ENCODE data around the gene PHETA1. TPM values are rescaled to one million over a fixed set of nuclear protein-coding genes. Genes with fewer than 3 reads are reported as not detected.

Gene PHETA1
- total and polyA plus RNA-seq, 2 of the 13 experiments (the other 11 are each of a cell fraction or from before 2014, with no cell fraction given) = 11.3 to 20.8 TPM

DNA sequence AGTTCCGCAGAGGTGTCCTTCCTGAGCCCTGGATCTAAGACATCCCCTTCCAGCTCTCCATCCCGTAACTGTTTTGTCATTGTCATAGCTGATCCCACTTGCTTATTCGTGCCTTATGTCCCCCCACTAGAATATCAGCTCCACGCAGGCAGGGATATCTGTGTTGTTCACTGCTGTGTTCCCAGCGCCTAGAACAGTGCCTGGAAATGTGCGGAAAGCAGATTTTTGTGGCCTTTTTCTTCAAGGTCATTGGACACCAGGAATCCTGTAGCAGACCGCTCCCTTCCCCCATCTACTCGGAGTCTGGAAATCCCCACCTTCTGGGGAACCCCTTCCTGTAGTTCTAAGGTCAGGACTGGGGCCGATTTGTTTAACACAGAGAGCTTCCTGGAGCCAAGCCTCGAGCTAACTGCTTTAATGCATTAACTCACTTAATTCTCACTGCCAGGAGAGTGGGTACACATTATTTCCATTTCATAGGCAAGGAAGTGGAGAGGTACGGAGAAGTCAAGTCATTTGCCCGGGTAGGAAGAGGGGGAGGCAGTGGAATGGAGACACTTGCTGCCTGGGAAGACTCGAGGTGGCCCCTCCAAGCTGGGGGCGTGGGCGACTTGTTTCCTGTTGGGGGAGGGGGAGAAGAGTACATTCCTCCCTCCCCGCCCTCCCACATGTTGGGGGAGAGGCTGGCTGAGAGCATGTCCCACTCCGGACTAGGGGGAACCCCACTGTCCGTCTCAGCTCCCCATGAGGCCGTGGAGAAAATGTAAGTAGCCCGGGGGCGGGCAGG lies 35.7 kb upstream of the PHETA1 start:
- peaks cover 24% of the 10 kb centered on the region for H4K20me1 ChIP-seq (ENCODE audit: insufficient read depth, low read length)
- intact Hi-C loops (cut with micrococcal nuclease; ENCODE audit: unreplicated experiment) (loop anchor here (2.0 kb wide), 1 partner anchor 46 kb away; no protein-coding TSS in a partner anchor), in situ Hi-C loops (cut with HindIII; ENCODE audit: extremely low pct_ligation_motif_present, low pct_unique_long_range_greater_than_20kb) (no loop called here)
- H3K4me1 ChIP-seq (ENCODE audit: insufficient read depth, low read length) = peaks cover 66% of the 10 kb centered on the region
- 0 out of 5 replicates have a peak, but pooled peaks cover 0 to 5% of the 10 kb centered on the region in 2 experiments for H3K36me3 ChIP-seq (replicated peaks in 1 of 2; ENCODE audit: control insufficient read depth in 1 of 2, insufficient read depth in 2 of 2, low read length in 2 of 2)
- CTCF ChIA-PET (ENCODE audit: low intra/inter-chr PET ratio, low total read pairs) = interaction anchor here (1.4 kb wide), 1 partner anchor 8 kb away, joined by 4 read pairs; no protein-coding TSS in a partner anchor
- DNase-seq (ENCODE audit: low spot score) = peak; percentile 33
- H3K27ac ChIP-seq (ENCODE audit: extremely low read length, insufficient read depth, low read length) = peak overlapping the region; percentile 68
- peak; percentile 68 for FAIRE-seq
- H3K9me3 ChIP-seq (ENCODE audit: low read length) = no peaks in the 10 kb centered on the region
- peaks cover 28% of the 10 kb centered on the region for H3K79me2 ChIP-seq (ENCODE audit: insufficient read depth, low read length)
- H3K4me2 ChIP-seq (ENCODE audit: low read depth, low read length) = peak overlapping the region; percentile 94
- peak overlapping the region; percentile 73 for H3K9ac ChIP-seq (ENCODE audit: insufficient read depth, low read depth, low read length)
- WGBS (ENCODE audit: low lambda C conversion rate) = 9% methylated on average over 15 of the region's 21 CpGs
- no peaks in the 10 kb centered on the region; a peak in 2 of 5 replicates for H3K27me3 ChIP-seq (ENCODE audit: control insufficient read depth in 1 of 2, insufficient read depth in 2 of 2, low read length in 2 of 2)
- ATAC-seq = peak; percentile 16
- H3K4me3 ChIP-seq (replicated peaks in 1 of 3; ENCODE audit: insufficient read depth in 1 of 3, low read depth in 2 of 3, low read length in 3 of 3) = peak overlapping the region; percentile 85 to 92 (median 85)
- H2AFZ ChIP-seq (ENCODE audit: low read length) = no peak overlapping the region
- TSS peak; percentile 92 for BruUV-seq (replicated peaks)
- POLR2A ChIA-PET = interaction anchor here (0.8 to 3.1 kb wide), 8 partner anchors 8 to 42 kb away, joined by 3 to 21 read pairs (median 4); partner anchors contain the start of gene PHETA1
- TF ChIP-seq ZNF589 (CRISPR knock-in tag; conservative IDR thresholded peaks at IDR 0.05) = no peak
- peak; percentile 19; the same call in 1 of the 2 replicates for TF ChIP-seq ZNF350 (CRISPR knock-in tag; IDR thresholded peaks at IDR 0.05; ENCODE audit: borderline replicate concordance, low read depth)
- 0 out of 2 replicates have a peak, but pooled peaks have one; percentile 21 for TF ChIP-seq ZNF235 (CRISPR knock-in tag; IDR thresholded peaks at IDR 0.05; ENCODE audit: borderline replicate concordance)
- 0 out of 2 replicates have a peak, but pooled peaks have one; percentile 22 for TF ChIP-seq ZNF33B (CRISPR knock-in tag; IDR thresholded peaks at IDR 0.05)
- no peak for TF ChIP-seq ZNF713 (CRISPR knock-in tag; IDR thresholded peaks at IDR 0.05)
- 0 out of 2 replicates have a peak, but pooled peaks have one; percentile 6 for TF ChIP-seq ZNF761 (CRISPR knock-in tag; conservative IDR thresholded peaks at IDR 0.05)
- TF ChIP-seq ELF3 (CRISPR knock-in tag; IDR thresholded peaks at IDR 0.05) = peak; percentile 35; the same call in 1 of the 2 replicates
- TF ChIP-seq ZNF510 (CRISPR knock-in tag; IDR thresholded peaks at IDR 0.05; ENCODE audit: low read depth) = 0 out of 2 replicates have a peak, but pooled peaks have one; percentile 4
- peak; percentile 70 for TF ChIP-seq POLR2G (IDR thresholded peaks at IDR 0.05; ENCODE audit: low read depth, low read length)
- no peak for TF ChIP-seq SNAI1 (CRISPR knock-in tag; IDR thresholded peaks at IDR 0.05; ENCODE audit: borderline replicate concordance)
- TF ChIP-seq, protein P1, sequence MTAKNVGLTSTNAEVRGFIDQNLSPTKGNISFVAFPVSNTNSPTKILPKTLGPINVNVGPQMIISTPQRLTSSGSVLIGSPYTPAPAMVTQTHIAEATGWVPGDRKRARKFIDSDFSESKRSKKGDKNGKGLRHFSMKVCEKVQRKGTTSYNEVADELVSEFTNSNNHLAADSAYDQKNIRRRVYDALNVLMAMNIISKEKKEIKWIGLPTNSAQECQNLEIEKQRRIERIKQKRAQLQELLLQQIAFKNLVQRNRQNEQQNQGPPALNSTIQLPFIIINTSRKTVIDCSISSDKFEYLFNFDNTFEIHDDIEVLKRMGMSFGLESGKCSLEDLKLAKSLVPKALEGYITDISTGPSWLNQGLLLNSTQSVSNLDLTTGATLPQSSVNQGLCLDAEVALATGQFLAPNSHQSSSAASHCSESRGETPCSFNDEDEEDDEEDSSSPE (CRISPR knock-in tag; IDR thresholded peaks at IDR 0.05) = peak; percentile 6; the same call in 1 of the 2 replicates
- peak; percentile 69; the same call in 1 of the 2 replicates for TF ChIP-seq ZNF430 (CRISPR knock-in tag; IDR thresholded peaks at IDR 0.05)
- 0 out of 2 replicates have a peak, but pooled peaks have one; percentile 52 for TF ChIP-seq ZNF253 (CRISPR knock-in tag; IDR thresholded peaks at IDR 0.05; ENCODE audit: borderline replicate concordance)
- TF ChIP-seq ZNF841 (CRISPR knock-in tag; IDR thresholded peaks at IDR 0.05; ENCODE audit: borderline replicate concordance) = no peak
- TF ChIP-seq, protein P2, sequence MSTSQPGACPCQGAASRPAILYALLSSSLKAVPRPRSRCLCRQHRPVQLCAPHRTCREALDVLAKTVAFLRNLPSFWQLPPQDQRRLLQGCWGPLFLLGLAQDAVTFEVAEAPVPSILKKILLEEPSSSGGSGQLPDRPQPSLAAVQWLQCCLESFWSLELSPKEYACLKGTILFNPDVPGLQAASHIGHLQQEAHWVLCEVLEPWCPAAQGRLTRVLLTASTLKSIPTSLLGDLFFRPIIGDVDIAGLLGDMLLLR (CRISPR knock-in tag; IDR thresholded peaks at IDR 0.05) = 0 out of 2 replicates have a peak, but pooled peaks have one; percentile 34
- peak; percentile 59; the same call in 1 of the 2 replicates for TF ChIP-seq ZNF746 (CRISPR knock-in tag; IDR thresholded peaks at IDR 0.05)
- TF ChIP-seq TGIF2 (CRISPR knock-in tag; IDR thresholded peaks at IDR 0.05) = no peak
- TF ChIP-seq ZNF496 (CRISPR knock-in tag; IDR thresholded peaks at IDR 0.05; ENCODE audit: insufficient replicate concordance) = no peak
- TF ChIP-seq ZSCAN9 (CRISPR knock-in tag; IDR thresholded peaks at IDR 0.05; ENCODE audit: borderline replicate concordance) = 0 out of 2 replicates have a peak, but pooled peaks have one; percentile 12
- peak; percentile 70; the same call in 1 of the 2 replicates for TF ChIP-seq ZNF674 (CRISPR knock-in tag; IDR thresholded peaks at IDR 0.05; ENCODE audit: low read depth)
- TF ChIP-seq ZNF792 (CRISPR knock-in tag; IDR thresholded peaks at IDR 0.05) = no peak
- no peak for TF ChIP-seq ISX (CRISPR knock-in tag; conservative IDR thresholded peaks at IDR 0.05)
